ENCODE measurements around the gene NISCH. TPM values are rescaled to one million over a fixed set of nuclear protein-coding genes. Genes with fewer than 3 reads are reported as not detected.

Gene NISCH
- total and polyA plus RNA-seq, 2 donors (not counting 1 experiment from before 2014, with no cell fraction given): 130 to 169 TPM

DNA sequence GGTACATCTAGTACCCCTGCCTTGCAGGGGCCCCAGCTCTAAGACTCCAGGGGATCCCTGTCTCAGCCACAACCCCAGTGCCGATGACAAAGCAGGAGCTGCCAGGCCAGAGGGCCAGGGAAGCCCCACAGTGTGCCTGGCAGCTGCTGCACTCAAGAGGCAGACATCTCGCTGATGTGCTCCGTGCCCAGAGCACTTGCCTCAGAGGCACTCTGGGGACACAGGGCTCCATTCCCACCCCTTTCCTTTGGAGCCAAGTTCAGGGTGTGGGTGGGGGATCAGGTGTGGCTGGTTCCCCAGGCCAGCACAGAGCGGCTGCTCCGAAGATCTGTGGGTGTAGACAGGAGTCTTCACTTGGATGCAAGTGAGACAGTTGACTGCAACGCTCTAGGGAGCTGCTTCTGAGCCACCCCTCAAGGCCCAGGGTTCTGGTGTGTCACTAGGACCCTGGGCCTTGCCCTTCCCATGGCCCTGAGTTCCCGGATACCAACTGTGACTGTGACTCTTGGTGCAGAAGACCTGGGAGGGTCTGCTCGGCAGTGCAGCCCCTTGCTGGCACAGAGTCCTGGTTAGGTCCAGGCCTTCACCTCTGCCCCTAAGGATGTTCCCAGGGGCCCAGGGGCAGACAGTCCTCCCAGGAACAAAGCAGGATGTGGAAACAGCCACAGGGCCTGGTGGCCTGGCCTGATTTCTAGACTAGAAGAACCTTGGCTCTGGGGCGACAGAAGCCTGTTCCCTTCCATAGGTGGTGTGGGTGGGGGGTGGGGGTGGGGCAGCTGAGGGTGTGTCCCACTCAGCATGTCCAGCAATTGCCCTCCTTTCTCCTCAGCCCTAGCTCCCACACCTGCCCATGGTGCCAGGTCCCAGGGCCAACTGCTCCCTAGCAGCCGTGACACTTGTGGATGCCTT lies 75.8 kb downstream of the NISCH start:
- Mint-ChIP-seq H3K9me3 (ENCODE audit: insufficient read depth) (no peaks in the 10 kb centered on the region), H3K27ac (no peak overlapping the region), H3K4me3 (no peak overlapping the region), H3K27me3 (no peaks in the 10 kb centered on the region), H3K4me1 (peaks cover 14% of the 10 kb centered on the region)
- Histone ChIP-seq H3K4me2 (replicated peaks; ENCODE audit: low read depth, low read length, poor library complexity, severe bottlenecking) (no peak overlapping the region), H3K4me1 (ENCODE audit: control insufficient read depth in 2 of 2, insufficient read depth in 2 of 2, low read length in 2 of 2) (peaks cover 14 to 28% of the 10 kb centered on the region in 2 donors), H2AFZ (ENCODE audit: insufficient read depth, low read depth, low read length, poor library complexity, severe bottlenecking) (no peak overlapping the region), H3K27me3 (replicated peaks in 1 of 4; ENCODE audit: control extremely low read depth in 1 of 4, control insufficient read depth in 3 of 4, insufficient read depth in 4 of 4, low read length in 3 of 4) (peaks cover 0 to 13% (median 0%) of the 10 kb centered on the region in 4 experiments), H3K79me2 (ENCODE audit: control insufficient read depth, insufficient read depth, low read length) (no peaks in the 10 kb centered on the region), H4K20me1 (ENCODE audit: control insufficient read depth, insufficient read depth, low read length, poor library complexity, severe bottlenecking) (no peaks in the 10 kb centered on the region), H3K4me3 (ENCODE audit: control extremely low read depth in 1 of 5, extremely low read depth in 1 of 5, insufficient read depth in 1 of 5, low read depth in 2 of 5, low read length in 4 of 5) (no peak overlapping the region), H3K9ac (ENCODE audit: low read length) (no peak overlapping the region), H3K27ac (ENCODE audit: low read length in 2 of 2) (no peak overlapping the region), H3K9me3 (ENCODE audit: control extremely low read depth in 1 of 3, control insufficient read depth in 2 of 3, insufficient read depth in 1 of 3, low read length in 2 of 3) (no peaks in the 10 kb centered on the region), H3K36me3 (replicated peaks in 1 of 2; ENCODE audit: control extremely low read depth in 1 of 2, control insufficient read depth in 1 of 2, extremely low read depth in 1 of 2, insufficient read depth in 2 of 2, low read length in 1 of 2) (no peaks in the 10 kb centered on the region)
- intact Hi-C loops (cut with micrococcal nuclease): loop anchor here (10.0 kb wide), 3 partner anchors 476 to 1136 kb away; partner anchors contain the start of genes DUSP7, PRKCD and RBM15B
- ATAC-seq (ENCODE audit: low read depth) (no peak), DNase-seq (no peak)
- ChIA-PET POLR2A (no interaction called here), CTCF (no interaction called here)
- TF ChIP-seq EZH2 (IDR thresholded peaks at IDR 0.05; ENCODE audit: borderline replicate concordance, insufficient read depth, low read depth, low read length, poor library complexity, severe bottlenecking): no peak
- TF ChIP-seq, protein P1, sequence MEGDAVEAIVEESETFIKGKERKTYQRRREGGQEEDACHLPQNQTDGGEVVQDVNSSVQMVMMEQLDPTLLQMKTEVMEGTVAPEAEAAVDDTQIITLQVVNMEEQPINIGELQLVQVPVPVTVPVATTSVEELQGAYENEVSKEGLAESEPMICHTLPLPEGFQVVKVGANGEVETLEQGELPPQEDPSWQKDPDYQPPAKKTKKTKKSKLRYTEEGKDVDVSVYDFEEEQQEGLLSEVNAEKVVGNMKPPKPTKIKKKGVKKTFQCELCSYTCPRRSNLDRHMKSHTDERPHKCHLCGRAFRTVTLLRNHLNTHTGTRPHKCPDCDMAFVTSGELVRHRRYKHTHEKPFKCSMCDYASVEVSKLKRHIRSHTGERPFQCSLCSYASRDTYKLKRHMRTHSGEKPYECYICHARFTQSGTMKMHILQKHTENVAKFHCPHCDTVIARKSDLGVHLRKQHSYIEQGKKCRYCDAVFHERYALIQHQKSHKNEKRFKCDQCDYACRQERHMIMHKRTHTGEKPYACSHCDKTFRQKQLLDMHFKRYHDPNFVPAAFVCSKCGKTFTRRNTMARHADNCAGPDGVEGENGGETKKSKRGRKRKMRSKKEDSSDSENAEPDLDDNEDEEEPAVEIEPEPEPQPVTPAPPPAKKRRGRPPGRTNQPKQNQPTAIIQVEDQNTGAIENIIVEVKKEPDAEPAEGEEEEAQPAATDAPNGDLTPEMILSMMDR (IDR thresholded peaks at IDR 0.05): no peak
- 90% methylated on average over 9 of the region's 10 CpGs for WGBS (ENCODE audit: insufficient coverage)
